Measurements from ENCODE around the gene ARCN1. TPM values are rescaled to one million over a fixed set of nuclear protein-coding genes. Genes with fewer than 3 reads are reported as not detected.

Gene ARCN1
- total RNA-seq, 2 experiments from 2014 or later, result 51.0 to 98.9 TPM

DNA sequence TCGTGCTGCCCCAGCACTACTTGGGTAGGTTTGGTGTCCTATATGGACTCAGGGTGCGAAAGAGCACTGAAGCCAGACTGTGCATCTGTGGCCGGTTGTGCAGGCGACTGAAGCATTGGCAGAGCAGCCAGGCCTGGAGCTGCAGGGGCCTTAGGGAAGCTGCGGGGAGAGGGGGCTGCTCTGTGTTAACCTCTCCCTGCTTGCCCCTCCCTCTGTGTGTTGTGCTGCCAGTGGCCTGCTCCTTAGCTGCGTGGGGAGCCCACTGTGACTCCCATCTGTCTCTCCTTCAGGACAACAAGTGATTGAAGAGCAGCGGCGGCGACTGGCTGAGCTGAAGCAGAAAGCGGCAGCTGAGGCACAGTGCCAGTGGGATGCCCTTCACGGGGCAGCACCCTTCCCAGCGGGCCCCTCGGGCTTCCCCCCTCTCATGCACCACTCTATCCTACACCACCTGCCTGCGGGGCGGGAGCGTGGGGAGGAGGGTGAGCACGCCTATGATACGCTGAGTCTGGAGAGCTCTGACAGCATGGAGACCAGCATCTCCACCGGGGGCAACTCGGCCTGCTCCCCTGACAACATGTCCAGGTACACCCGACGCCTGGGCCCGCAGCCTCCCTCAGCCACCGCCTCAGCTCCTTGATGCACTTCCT is 73.0 kb downstream of the ARCN1 start:
- ChIA-PET CTCF (ENCODE audit: unreplicated experiment) (no interaction called here), POLR2A (no interaction called here)
- intact Hi-C loops (cut with micrococcal nuclease; ENCODE audit: unreplicated experiment), result no loop called here
- no peaks in the 10 kb centered on the region for H3K9me3 ChIP-seq (ENCODE audit: low read length)
- no peak overlapping the region for H3K4me3 ChIP-seq (ENCODE audit: low read depth, low read length, poor library complexity, severe bottlenecking)
- H4K20me1 ChIP-seq (ENCODE audit: insufficient read depth, low read length), result no peaks in the 10 kb centered on the region
- H3K79me2 ChIP-seq (ENCODE audit: insufficient read depth, low read depth, low read length), result no peaks in the 10 kb centered on the region
- H2AFZ ChIP-seq (ENCODE audit: low read length), result no peak overlapping the region
- BruUV-seq (replicated peaks), result no TSS peak
- H3K4me2 ChIP-seq (ENCODE audit: low read length), result no peak overlapping the region
- no peak for DNase-seq (ENCODE audit: low spot score)
- no peak overlapping the region for H3K27ac ChIP-seq (ENCODE audit: low read depth, low read length, poor library complexity, severe bottlenecking)
- H3K9me2 ChIP-seq (ENCODE audit: insufficient read depth, low read length), result no peaks in the 10 kb centered on the region
- H3K4me1 ChIP-seq (ENCODE audit: insufficient read depth, low read length, poor library complexity, severe bottlenecking), result no peaks in the 10 kb centered on the region
- no peaks in the 10 kb centered on the region for H3K36me3 ChIP-seq (ENCODE audit: insufficient read depth, low read length)
- TF ChIP-seq, protein P1, sequence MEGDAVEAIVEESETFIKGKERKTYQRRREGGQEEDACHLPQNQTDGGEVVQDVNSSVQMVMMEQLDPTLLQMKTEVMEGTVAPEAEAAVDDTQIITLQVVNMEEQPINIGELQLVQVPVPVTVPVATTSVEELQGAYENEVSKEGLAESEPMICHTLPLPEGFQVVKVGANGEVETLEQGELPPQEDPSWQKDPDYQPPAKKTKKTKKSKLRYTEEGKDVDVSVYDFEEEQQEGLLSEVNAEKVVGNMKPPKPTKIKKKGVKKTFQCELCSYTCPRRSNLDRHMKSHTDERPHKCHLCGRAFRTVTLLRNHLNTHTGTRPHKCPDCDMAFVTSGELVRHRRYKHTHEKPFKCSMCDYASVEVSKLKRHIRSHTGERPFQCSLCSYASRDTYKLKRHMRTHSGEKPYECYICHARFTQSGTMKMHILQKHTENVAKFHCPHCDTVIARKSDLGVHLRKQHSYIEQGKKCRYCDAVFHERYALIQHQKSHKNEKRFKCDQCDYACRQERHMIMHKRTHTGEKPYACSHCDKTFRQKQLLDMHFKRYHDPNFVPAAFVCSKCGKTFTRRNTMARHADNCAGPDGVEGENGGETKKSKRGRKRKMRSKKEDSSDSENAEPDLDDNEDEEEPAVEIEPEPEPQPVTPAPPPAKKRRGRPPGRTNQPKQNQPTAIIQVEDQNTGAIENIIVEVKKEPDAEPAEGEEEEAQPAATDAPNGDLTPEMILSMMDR (conservative IDR thresholded peaks at IDR 0.05; ENCODE audit: low read length), result no peak
- no peak for TF ChIP-seq EZH2phosphoT487 (IDR thresholded peaks at IDR 0.05; ENCODE audit: borderline replicate concordance, low read depth, low read length)

GRCh38 chr11:118646393-118646792 is 74.2 kb downstream of the ARCN1 start:
- no peaks in the 10 kb centered on the region for H3K79me2 ChIP-seq (ENCODE audit: insufficient read depth, low read depth, low read length)
- no peak overlapping the region for H3K27ac ChIP-seq (ENCODE audit: low read depth, low read length, poor library complexity, severe bottlenecking)
- H4K20me1 ChIP-seq (ENCODE audit: insufficient read depth, low read length), result no peaks in the 10 kb centered on the region
- H3K4me3 ChIP-seq (ENCODE audit: low read depth, low read length, poor library complexity, severe bottlenecking), result no peak overlapping the region
- no peak for DNase-seq (ENCODE audit: low spot score)
- H3K9me2 ChIP-seq (ENCODE audit: insufficient read depth, low read length), result no peaks in the 10 kb centered on the region
- no TSS peak for BruUV-seq (replicated peaks)
- ChIA-PET CTCF (ENCODE audit: unreplicated experiment) (no interaction called here), POLR2A (interaction anchor here (1.0 kb wide), 1 partner anchor 12 kb away, joined by 3 read pairs; no protein-coding TSS in a partner anchor)
- no peaks in the 10 kb centered on the region for H3K9me3 ChIP-seq (ENCODE audit: low read length)
- no peak overlapping the region for H3K4me2 ChIP-seq (ENCODE audit: low read length)
- no peaks in the 10 kb centered on the region for H3K36me3 ChIP-seq (ENCODE audit: insufficient read depth, low read length)
- intact Hi-C loops (cut with micrococcal nuclease; ENCODE audit: unreplicated experiment), result no loop called here
- no peak for TF ChIP-seq EZH2phosphoT487 (IDR thresholded peaks at IDR 0.05; ENCODE audit: borderline replicate concordance, low read depth, low read length)
- H2AFZ ChIP-seq (ENCODE audit: low read length), result no peak overlapping the region
- no peaks in the 10 kb centered on the region for H3K4me1 ChIP-seq (ENCODE audit: insufficient read depth, low read length, poor library complexity, severe bottlenecking)

DNA sequence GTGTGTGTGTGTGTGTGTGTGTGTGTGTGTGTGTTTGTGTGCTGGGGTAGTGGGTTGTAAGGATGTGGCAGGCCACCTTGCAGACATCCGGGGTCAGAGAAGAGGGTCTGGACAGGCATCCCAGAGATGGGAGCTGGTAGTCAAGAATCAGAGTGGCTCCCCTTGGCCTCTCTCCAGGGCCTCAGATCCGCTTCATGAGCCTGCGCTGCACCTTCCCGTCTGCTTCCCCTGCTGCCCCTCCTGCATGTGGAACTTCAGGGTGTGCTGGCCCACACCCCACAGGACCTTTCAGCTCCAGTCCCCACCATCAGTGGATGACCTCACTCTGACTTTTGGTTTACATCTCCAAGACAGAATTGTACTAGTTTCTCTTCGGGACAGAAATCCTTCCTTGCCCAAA is 76.1 kb downstream of the ARCN1 start:
- DNase-seq (ENCODE audit: low spot score), result no peak
- intact Hi-C loops (cut with micrococcal nuclease; ENCODE audit: unreplicated experiment), result no loop called here
- no peaks in the 10 kb centered on the region for H3K79me2 ChIP-seq (ENCODE audit: insufficient read depth, low read depth, low read length)
- CTCF ChIA-PET (ENCODE audit: unreplicated experiment), result no interaction called here
- H3K9me2 ChIP-seq (ENCODE audit: insufficient read depth, low read length), result no peaks in the 10 kb centered on the region
- TF ChIP-seq, protein P1 (conservative IDR thresholded peaks at IDR 0.05; ENCODE audit: low read length), result no peak
- TF ChIP-seq EZH2phosphoT487 (IDR thresholded peaks at IDR 0.05; ENCODE audit: borderline replicate concordance, low read depth, low read length), result no peak
- H4K20me1 ChIP-seq (ENCODE audit: insufficient read depth, low read length), result no peaks in the 10 kb centered on the region
- no peak overlapping the region for H3K4me2 ChIP-seq (ENCODE audit: low read length)
- H3K36me3 ChIP-seq (ENCODE audit: insufficient read depth, low read length), result no peaks in the 10 kb centered on the region
- no peaks in the 10 kb centered on the region for H3K9me3 ChIP-seq (ENCODE audit: low read length)
- H3K4me1 ChIP-seq (ENCODE audit: insufficient read depth, low read length, poor library complexity, severe bottlenecking), result no peaks in the 10 kb centered on the region
- no TSS peak for BruUV-seq (replicated peaks)
- H3K27ac ChIP-seq (ENCODE audit: low read depth, low read length, poor library complexity, severe bottlenecking), result no peak overlapping the region
- no peak overlapping the region for H3K4me3 ChIP-seq (ENCODE audit: low read depth, low read length, poor library complexity, severe bottlenecking)
- POLR2A ChIA-PET, result no interaction called here
- no peak overlapping the region for H2AFZ ChIP-seq (ENCODE audit: low read length)

All from OCI-LY7 (cell line).